Liver (tissue), 9 donors: ENCODE measurements around the gene STX10. TPM values are rescaled to one million over a fixed set of nuclear protein-coding genes. Genes with fewer than 3 reads are reported as not detected.

Experiments used
- DNase-seq: peaks from one replicate; pipeline ENCODE4 v3.0.0-alpha.2; 2017; ENCODE audit warnings: low spot score
- H3K27ac ChIP-seq, 2 donors: one replicate each; pipeline ENCODE4 v1.7.0; 2013; ENCODE audit warnings: inconsistent platforms in 2 of 2, low read length in 2 of 2, control low read depth in 1 of 2, low read depth in 1 of 2, mild to moderate bottlenecking in 1 of 2
- H3K27me3 ChIP-seq, 4 donors: one replicate each; pipeline versions ENCODE4 v1.6.1 to v1.7.0; 2013; ENCODE audit warnings: low read length in 3 of 4, inconsistent platforms in 1 of 4, mild to moderate bottlenecking in 1 of 4, moderate library complexity in 1 of 4; ENCODE audit not compliant: control insufficient read depth in 4 of 4, insufficient read depth in 4 of 4
- H3K36me3 ChIP-seq, 4 donors: one replicate each; pipeline versions ENCODE4 v1.6.1 to v1.7.0; 2013; ENCODE audit warnings: low read length in 3 of 4, mild to moderate bottlenecking in 3 of 4, low read depth in 1 of 4, moderate library complexity in 1 of 4; ENCODE audit not compliant: control insufficient read depth in 4 of 4, insufficient read depth in 3 of 4
- H3K4me1 ChIP-seq, 4 donors: one replicate each; pipeline versions ENCODE4 v1.6.1 to v1.7.0; 2013; ENCODE audit warnings: low read length in 3 of 4, mild to moderate bottlenecking in 3 of 4, moderate library complexity in 1 of 4; ENCODE audit not compliant: control insufficient read depth in 4 of 4, insufficient read depth in 4 of 4
- H3K4me3 ChIP-seq, 3 donors: one replicate each; pipeline versions ENCODE4 v1.6.1 to v1.7.0; 2013; ENCODE audit warnings: low read length in 3 of 3, control low read depth in 1 of 3, low read depth in 1 of 3, mild to moderate bottlenecking in 1 of 3
- H3K9ac ChIP-seq, 2 donors: one replicate each; pipeline ENCODE4 v1.7.0; 2013; ENCODE audit warnings: low read length in 2 of 2, mild to moderate bottlenecking in 2 of 2, moderate library complexity in 2 of 2, control low read depth in 1 of 2, low read depth in 1 of 2
- H3K9me3 ChIP-seq, 4 donors: one replicate each; pipeline versions ENCODE4 v1.6.1 to v1.7.0; 2013; ENCODE audit warnings: low read length in 3 of 4; ENCODE audit not compliant: control insufficient read depth in 4 of 4
- EGR1 ChIP-seq, 2 donors: IDR thresholded peaks; 2 replicates each; pipeline ENCODE4 v1.6.1; 2016 to 2018; ENCODE audit warnings: antibody characterized with exemption in 2 of 2, low read depth in 2 of 2
- FOXA1 ChIP-seq: IDR thresholded peaks from 2 replicates; pipeline ENCODE4 v1.6.1; 2016; ENCODE audit warnings: antibody characterized with exemption
- FOXA2 ChIP-seq: IDR thresholded peaks from 2 replicates; pipeline ENCODE4 v1.6.1; 2016; ENCODE audit warnings: antibody characterized with exemption
- GABPA ChIP-seq, 2 donors: IDR thresholded peaks in 1 of 2; conservative IDR thresholded peaks in 1 of 2; 2 replicates each; pipeline ENCODE4 v1.6.1; 2016; ENCODE audit warnings: antibody characterized with exemption in 2 of 2, mild to moderate bottlenecking in 1 of 2, moderate library complexity in 1 of 2
- HNF4A ChIP-seq, 2 donors: conservative IDR thresholded peaks; 2 replicates each; pipeline ENCODE4 v1.6.1; 2016; ENCODE audit warnings: antibody characterized with exemption in 2 of 2, mild to moderate bottlenecking in 2 of 2
- HNF4G ChIP-seq: IDR thresholded peaks from 2 replicates; pipeline ENCODE4 v1.6.1; 2016; ENCODE audit warnings: antibody characterized with exemption
- JUND ChIP-seq, 2 donors: IDR thresholded peaks; 2 replicates each; pipeline ENCODE4 v1.6.1; 2016; ENCODE audit warnings: antibody characterized with exemption in 2 of 2
- NR2F2 ChIP-seq: IDR thresholded peaks from 2 replicates; pipeline ENCODE4 v1.6.1; 2016; ENCODE audit warnings: antibody characterized with exemption
- RAD21 ChIP-seq, 2 donors: IDR thresholded peaks; 2 replicates each; pipeline ENCODE4 v1.6.1; 2016; ENCODE audit warnings: antibody characterized with exemption in 2 of 2, mild to moderate bottlenecking in 2 of 2
- RXRA ChIP-seq, 2 donors: IDR thresholded peaks; 2 replicates each; pipeline ENCODE4 v1.6.1; 2017 to 2018; ENCODE audit warnings: antibody characterized with exemption in 2 of 2, mild to moderate bottlenecking in 1 of 2
- SP1 ChIP-seq: IDR thresholded peaks from 2 replicates; pipeline ENCODE4 v1.6.1; 2018; ENCODE audit warnings: antibody characterized with exemption, mild to moderate bottlenecking
- TAF1 ChIP-seq: conservative IDR thresholded peaks from 2 replicates; pipeline ENCODE4 v1.6.1; 2016; ENCODE audit warnings: antibody characterized with exemption, mild to moderate bottlenecking
- YY1 ChIP-seq: IDR thresholded peaks from 2 replicates; pipeline ENCODE4 v1.6.1; 2016; ENCODE audit warnings: antibody characterized with exemption, mild to moderate bottlenecking
- WGBS: extraction: QIAGEN DNeasy Blood & Tissue Kit; methylation state at CpG from one replicate; pipeline ENCODE4 v1.1.7; 2013; 5-methylcytosine and 5-hydroxymethylcytosine counted together
- polyA plus RNA-seq, 2 donors: library from polyadenylated mRNA; stranded (reverse) in 1 of 2; unstranded in 1 of 2; fragments of 200-250 nt in 1 of 2; fragments of >200 nt in 1 of 2; fragmentation: Nextera tagmentation in 1 of 2; extraction: Ambion mirVana in 1 of 2; gene quantifications; one replicate each; pipeline versions ENCODE4 v1.2.1 to v1.2.3, GENCODE V29; 2013 to 2015
- total RNA-seq, 2 donors: library from RNA; depleted of rRNA; stranded (reverse); fragments of >200 nt; gene quantifications; one replicate each; pipeline ENCODE4 v1.2.3, GENCODE V29; 2014
- TF ChIP-seq, protein P1 (sequence below): IDR thresholded peaks from 2 replicates; pipeline ENCODE4 v1.6.1; 2016; ENCODE audit warnings: antibody characterized with exemption
- TF ChIP-seq, protein P2 (sequence below): IDR thresholded peaks from 2 replicates; pipeline ENCODE4 v1.6.1; 2016; ENCODE audit warnings: antibody characterized with exemption
- TF ChIP-seq, protein P3 (sequence below): fragments of 150-350 bp; IDR thresholded peaks from 2 replicates; pipeline ENCODE4 v1.5.1; 2017; ENCODE audit warnings: improper control_type of control experiment, low read depth, low read length; ENCODE audit not compliant: missing input control
- TF ChIP-seq, protein P4 (sequence below): IDR thresholded peaks from 2 replicates; pipeline ENCODE4 v1.6.1; 2016; ENCODE audit warnings: antibody characterized with exemption, mild to moderate bottlenecking
- TF ChIP-seq, protein P5 (sequence below): IDR thresholded peaks from 2 replicates; pipeline ENCODE4 v1.6.1; 2016; ENCODE audit warnings: antibody characterized with exemption
- donor health status: healthy.
- donor health status: healthy.
- donor health status: healthy.
- donor health status: healthy.
- donor health status: healthy.

The STX10 gene
- total and polyA plus RNA-seq, 4 donors = 15.7 to 32.7 (median 21.2) TPM

DNA sequence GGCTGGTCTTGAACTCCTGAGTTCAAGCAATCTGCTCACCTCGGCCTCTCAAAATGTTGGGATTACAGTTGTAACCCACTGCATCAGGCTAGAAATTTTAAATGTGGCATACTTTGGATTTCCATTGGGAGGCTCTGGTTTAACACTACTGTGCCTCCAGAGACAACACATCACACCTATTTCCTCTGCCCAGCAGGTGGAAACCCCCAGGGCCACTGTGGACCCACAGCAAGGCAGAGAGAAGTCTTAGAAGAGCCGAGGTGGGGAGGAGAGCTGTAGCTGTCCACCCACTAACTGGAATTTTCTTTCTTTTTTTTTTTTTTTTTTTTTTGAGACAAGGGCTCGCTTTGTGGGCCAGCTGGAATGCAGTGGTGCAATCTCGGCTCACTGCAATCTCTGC, 39.4 kb upstream of the STX10 start:
- Histone ChIP-seq H3K27ac (no peak overlapping the region), H3K4me1 (peaks cover 3 to 12% (median 7%) of the 10 kb centered on the region in 4 donors), H3K9me3 (no peaks in the 10 kb centered on the region), H3K4me3 (no peak overlapping the region), H3K9ac (no peak overlapping the region), H3K27me3 (no peaks in the 10 kb centered on the region), H3K36me3 (no peaks in the 10 kb centered on the region)
- DNase-seq = no peak
- WGBS = 73% methylated on average over 4 of the region's 4 CpGs
- TF ChIP-seq, protein P1, sequence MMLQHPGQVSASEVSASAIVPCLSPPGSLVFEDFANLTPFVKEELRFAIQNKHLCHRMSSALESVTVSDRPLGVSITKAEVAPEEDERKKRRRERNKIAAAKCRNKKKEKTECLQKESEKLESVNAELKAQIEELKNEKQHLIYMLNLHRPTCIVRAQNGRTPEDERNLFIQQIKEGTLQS = no peak
- no peak for TF ChIP-seq SP1
- TF ChIP-seq TAF1 = no peak
- no peak for TF ChIP-seq GABPA (IDR thresholded peaks at IDR 0.05 in 1 of 2, conservative IDR thresholded peaks at IDR 0.05 in 1 of 2)
- TF ChIP-seq, protein P2, sequence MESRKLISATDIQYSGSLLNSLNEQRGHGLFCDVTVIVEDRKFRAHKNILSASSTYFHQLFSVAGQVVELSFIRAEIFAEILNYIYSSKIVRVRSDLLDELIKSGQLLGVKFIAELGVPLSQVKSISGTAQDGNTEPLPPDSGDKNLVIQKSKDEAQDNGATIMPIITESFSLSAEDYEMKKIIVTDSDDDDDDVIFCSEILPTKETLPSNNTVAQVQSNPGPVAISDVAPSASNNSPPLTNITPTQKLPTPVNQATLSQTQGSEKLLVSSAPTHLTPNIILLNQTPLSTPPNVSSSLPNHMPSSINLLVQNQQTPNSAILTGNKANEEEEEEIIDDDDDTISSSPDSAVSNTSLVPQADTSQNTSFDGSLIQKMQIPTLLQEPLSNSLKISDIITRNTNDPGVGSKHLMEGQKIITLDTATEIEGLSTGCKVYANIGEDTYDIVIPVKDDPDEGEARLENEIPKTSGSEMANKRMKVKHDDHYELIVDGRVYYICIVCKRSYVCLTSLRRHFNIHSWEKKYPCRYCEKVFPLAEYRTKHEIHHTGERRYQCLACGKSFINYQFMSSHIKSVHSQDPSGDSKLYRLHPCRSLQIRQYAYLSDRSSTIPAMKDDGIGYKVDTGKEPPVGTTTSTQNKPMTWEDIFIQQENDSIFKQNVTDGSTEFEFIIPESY = no peak
- no peak for TF ChIP-seq RXRA (IDR thresholded peaks at IDR 0.05)
- TF ChIP-seq EGR1 (IDR thresholded peaks at IDR 0.05; ENCODE audit: low read depth in 2 of 2) = no peak
- no peak for TF ChIP-seq YY1
- TF ChIP-seq FOXA1 = no peak
- no peak for TF ChIP-seq JUND (IDR thresholded peaks at IDR 0.05)
- TF ChIP-seq, protein P3, sequence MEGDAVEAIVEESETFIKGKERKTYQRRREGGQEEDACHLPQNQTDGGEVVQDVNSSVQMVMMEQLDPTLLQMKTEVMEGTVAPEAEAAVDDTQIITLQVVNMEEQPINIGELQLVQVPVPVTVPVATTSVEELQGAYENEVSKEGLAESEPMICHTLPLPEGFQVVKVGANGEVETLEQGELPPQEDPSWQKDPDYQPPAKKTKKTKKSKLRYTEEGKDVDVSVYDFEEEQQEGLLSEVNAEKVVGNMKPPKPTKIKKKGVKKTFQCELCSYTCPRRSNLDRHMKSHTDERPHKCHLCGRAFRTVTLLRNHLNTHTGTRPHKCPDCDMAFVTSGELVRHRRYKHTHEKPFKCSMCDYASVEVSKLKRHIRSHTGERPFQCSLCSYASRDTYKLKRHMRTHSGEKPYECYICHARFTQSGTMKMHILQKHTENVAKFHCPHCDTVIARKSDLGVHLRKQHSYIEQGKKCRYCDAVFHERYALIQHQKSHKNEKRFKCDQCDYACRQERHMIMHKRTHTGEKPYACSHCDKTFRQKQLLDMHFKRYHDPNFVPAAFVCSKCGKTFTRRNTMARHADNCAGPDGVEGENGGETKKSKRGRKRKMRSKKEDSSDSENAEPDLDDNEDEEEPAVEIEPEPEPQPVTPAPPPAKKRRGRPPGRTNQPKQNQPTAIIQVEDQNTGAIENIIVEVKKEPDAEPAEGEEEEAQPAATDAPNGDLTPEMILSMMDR = no peak
- no peak for TF ChIP-seq HNF4G
- TF ChIP-seq, protein P4, sequence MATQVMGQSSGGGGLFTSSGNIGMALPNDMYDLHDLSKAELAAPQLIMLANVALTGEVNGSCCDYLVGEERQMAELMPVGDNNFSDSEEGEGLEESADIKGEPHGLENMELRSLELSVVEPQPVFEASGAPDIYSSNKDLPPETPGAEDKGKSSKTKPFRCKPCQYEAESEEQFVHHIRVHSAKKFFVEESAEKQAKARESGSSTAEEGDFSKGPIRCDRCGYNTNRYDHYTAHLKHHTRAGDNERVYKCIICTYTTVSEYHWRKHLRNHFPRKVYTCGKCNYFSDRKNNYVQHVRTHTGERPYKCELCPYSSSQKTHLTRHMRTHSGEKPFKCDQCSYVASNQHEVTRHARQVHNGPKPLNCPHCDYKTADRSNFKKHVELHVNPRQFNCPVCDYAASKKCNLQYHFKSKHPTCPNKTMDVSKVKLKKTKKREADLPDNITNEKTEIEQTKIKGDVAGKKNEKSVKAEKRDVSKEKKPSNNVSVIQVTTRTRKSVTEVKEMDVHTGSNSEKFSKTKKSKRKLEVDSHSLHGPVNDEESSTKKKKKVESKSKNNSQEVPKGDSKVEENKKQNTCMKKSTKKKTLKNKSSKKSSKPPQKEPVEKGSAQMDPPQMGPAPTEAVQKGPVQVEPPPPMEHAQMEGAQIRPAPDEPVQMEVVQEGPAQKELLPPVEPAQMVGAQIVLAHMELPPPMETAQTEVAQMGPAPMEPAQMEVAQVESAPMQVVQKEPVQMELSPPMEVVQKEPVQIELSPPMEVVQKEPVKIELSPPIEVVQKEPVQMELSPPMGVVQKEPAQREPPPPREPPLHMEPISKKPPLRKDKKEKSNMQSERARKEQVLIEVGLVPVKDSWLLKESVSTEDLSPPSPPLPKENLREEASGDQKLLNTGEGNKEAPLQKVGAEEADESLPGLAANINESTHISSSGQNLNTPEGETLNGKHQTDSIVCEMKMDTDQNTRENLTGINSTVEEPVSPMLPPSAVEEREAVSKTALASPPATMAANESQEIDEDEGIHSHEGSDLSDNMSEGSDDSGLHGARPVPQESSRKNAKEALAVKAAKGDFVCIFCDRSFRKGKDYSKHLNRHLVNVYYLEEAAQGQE = no peak
- no peak for TF ChIP-seq NR2F2
- TF ChIP-seq RAD21 (IDR thresholded peaks at IDR 0.05) = no peak
- TF ChIP-seq, protein P5, sequence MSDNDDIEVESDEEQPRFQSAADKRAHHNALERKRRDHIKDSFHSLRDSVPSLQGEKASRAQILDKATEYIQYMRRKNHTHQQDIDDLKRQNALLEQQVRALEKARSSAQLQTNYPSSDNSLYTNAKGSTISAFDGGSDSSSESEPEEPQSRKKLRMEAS = no peak
- TF ChIP-seq FOXA2 = no peak
- no peak for TF ChIP-seq HNF4A (conservative IDR thresholded peaks at IDR 0.05)
